ENCODE results near the gene SESN3.
"Not testable (repeated sequence)": the region's sequence is repeated elsewhere in the genome, so short reads cannot be mapped to it uniquely, and the experiment has no call there.

The SESN3 gene

GRCh38 chr11:95152876-95153856 is 77.8 kb downstream of the SESN3 start:
- DNase-seq (ENCODE audit: low read depth) = no peak

- DNase-seq (ENCODE audit: low read depth) = peak; percentile 86
Measured at GRCh38 chr11:95150956-95151684, 79.9 kb downstream of the SESN3 start.

GRCh38 chr11:95149651-95150364 is 81.2 kb downstream of the SESN3 start:
- DNase-seq (ENCODE audit: low read depth) = peak; percentile 15

GRCh38 chr11:95148938-95149337 is 82.1 kb downstream of the SESN3 start:
- no peak for DNase-seq (ENCODE audit: low read depth)

- peak; percentile 82 for DNase-seq (ENCODE audit: low read depth)
Measured at GRCh38 chr11:95148406-95148805, 82.6 kb downstream of the SESN3 start.

GRCh38 chr11:95147364-95147905 is 83.6 kb downstream of the SESN3 start:
- DNase-seq (ENCODE audit: low read depth) = peak; percentile 80

GRCh38 chr11:95145430-95146060 is 85.5 kb downstream of the SESN3 start:
- DNase-seq (ENCODE audit: low read depth) = no peak

GRCh38 chr11:95144313-95145235 is 86.4 kb downstream of the SESN3 start:
- no peak for DNase-seq (ENCODE audit: low read depth)

- peak; percentile 53 for DNase-seq (ENCODE audit: low read depth)
Measured at GRCh38 chr11:95143106-95143681, 87.8 kb downstream of the SESN3 start.

- peak; percentile 31 for DNase-seq (ENCODE audit: low read depth)
Measured at GRCh38 chr11:95142431-95142830, 88.6 kb downstream of the SESN3 start.

GRCh38 chr11:95140397-95141033 is 90.5 kb downstream of the SESN3 start:
- no peak for DNase-seq (ENCODE audit: low read depth)

GRCh38 chr11:95138448-95138847 is 92.6 kb downstream of the SESN3 start:
- DNase-seq (ENCODE audit: low read depth) = peak; percentile 25

- no peak for DNase-seq (ENCODE audit: low read depth)
Measured at GRCh38 chr11:95137299-95137698, 93.7 kb downstream of the SESN3 start.

- DNase-seq (ENCODE audit: low read depth) = not testable (repeated sequence)
Measured at GRCh38 chr11:95136747-95137146, 94.3 kb downstream of the SESN3 start.

GRCh38 chr11:95135880-95136279 is 95.1 kb downstream of the SESN3 start:
- no peak for DNase-seq (ENCODE audit: low read depth)

- DNase-seq (ENCODE audit: low read depth) = no peak
Measured at GRCh38 chr11:95135155-95135554, 95.8 kb downstream of the SESN3 start.

GRCh38 chr11:95134491-95134890 is 96.5 kb downstream of the SESN3 start:
- peak; percentile 45 for DNase-seq (ENCODE audit: low read depth)

- peak; percentile 72 for DNase-seq (ENCODE audit: low read depth)
Measured at GRCh38 chr11:95132956-95133355, 98.0 kb downstream of the SESN3 start.

- DNase-seq (ENCODE audit: low read depth) = no peak
Measured at GRCh38 chr11:95128602-95129001, 102.4 kb downstream of the SESN3 start.

GRCh38 chr11:95123556-95123955 is 107.4 kb downstream of the SESN3 start:
- DNase-seq (ENCODE audit: low read depth) = no peak
